Stimulated activated CD4-positive, alpha-beta T cell treated with anti-CD3 and anti-CD28 coated beads, Interleukin-2, amount 100 ng/mL, for 24 hours (primary cell): ENCODE measurements around the gene UBA5.

Source experiments
- DNase-seq, 2 donors: peaks; one replicate each; pipeline ENCODE4 v3.0.0-alpha.2; 2020

UBA5 gene

DNA sequence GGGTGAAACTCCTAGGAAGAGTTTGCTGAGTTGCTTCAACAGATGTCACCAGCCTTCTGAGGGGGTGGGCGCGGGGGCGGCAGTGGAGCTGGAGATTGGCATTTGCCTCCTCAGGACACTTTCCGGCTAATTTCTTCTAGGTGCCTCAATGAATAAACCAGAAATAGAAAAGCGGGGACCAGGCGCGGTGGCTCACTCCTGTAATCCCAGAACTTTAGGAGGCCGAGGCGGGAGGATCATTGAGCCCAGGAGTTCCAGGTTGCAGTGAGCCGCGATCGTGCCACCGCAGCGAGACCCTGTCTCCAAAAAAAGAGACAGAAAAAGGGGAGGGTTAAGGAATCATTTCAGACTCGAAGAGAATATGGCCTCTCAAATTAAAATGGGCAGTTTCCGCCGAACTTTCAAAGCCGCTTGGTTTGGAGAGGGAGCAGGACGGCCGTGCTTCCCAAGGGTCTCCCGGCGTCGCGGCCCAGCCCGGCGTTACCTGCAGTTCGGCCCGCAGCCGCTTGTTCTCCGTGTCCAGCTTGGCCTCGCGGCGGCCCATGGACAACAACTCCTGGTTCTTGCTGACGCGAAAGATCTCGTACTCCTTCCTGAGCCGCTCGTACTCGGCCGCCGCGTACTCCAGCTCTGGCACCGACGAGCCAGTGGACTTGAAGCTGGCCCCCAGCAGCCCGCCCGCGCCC, 61.5 kb downstream of the UBA5 start:
- DNase-seq: peak; percentile 7 to 26

DNA sequence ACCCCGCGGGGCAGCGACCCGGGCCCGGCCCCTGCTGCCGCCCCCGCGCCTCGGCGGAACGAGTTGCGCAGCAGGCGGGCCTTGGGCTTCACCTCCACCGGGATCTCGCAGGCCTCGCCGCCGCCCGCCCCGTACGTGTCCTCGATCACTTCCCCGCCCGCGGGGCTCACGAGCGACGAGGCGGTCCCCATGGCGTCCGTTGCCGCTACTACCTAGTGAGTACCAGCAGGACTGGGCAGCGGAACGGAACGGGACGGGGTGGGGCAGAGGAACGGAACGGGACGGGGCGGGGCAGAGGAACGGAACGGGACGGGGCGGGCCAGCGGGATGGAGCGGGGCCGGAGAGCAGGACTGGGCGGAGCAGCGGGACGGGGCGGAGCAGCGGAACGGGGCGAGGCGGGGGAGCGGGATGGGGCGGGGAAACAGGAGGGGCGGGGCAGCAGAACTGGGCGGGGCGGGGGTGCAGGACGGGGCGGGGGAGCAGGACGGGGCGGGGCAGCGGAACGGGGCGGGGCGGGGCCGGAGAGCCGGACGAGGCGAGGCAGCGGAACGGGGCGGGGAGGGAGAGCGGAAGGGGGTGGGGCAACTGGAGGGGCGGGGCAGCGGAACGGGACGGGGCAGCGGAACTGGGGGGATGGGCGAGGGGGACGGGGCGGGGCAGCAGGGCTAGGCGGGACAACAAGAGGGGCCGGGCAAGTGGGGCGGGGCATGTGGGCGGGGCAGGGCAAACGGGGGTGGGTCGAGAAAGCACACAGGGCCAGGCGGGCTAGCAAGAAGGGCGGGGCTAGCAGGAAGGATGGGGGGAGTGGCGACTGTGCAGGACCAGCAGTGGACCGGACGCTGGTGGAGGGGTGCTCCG, 62.3 kb downstream of the UBA5 start, which contains the start of gene NPHP3:
TSS of gene NPHP3 (minus strand) at position 245 of the 859 bp plus-strand sequence. CDS start at position 191, 54 bp downstream.
- peak; percentile 97 for DNase-seq

DNA sequence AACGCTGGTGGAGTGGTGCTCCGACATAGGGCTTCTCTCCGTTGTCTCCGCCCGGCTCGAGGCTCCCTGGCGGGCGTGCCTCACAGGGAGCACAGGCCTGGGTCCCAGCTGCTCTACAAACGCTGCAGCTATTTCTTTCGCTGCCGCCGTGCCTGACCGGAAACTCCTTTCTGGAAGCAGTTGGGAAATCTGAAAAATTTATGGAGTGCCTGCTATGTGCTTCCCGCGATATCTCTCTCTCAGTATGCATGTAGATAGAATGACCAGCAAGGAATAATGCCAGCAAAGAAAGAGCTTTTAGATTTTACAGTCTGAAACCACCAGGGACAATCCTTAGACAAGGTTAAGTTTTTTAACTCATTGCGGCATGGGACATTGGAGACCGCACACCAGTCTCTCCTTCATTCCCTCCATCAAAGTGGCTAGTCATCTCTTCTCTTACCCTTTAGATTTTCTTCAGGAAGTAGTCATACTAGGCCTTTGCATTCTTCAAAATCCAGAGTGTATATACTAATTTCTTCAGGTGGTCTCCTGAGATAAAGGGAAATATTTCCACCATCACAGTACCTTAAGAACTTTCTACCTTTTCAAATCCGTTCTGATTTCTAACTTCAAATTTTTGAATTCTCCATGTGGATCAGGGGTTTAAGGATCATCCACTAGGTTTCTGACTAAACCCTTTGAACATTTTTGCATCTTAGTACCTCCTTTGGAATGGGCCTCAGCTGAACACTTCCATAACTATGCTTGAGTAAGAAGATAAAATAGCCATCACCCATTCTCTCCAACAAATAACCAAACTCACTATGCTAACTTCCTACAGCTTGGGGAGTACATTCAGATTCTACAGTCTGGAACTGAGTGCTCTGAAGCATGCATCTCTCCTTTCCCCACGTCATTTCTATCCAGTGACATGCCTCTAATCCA, 63.2 kb downstream of the UBA5 start:
- no peak for DNase-seq

DNA sequence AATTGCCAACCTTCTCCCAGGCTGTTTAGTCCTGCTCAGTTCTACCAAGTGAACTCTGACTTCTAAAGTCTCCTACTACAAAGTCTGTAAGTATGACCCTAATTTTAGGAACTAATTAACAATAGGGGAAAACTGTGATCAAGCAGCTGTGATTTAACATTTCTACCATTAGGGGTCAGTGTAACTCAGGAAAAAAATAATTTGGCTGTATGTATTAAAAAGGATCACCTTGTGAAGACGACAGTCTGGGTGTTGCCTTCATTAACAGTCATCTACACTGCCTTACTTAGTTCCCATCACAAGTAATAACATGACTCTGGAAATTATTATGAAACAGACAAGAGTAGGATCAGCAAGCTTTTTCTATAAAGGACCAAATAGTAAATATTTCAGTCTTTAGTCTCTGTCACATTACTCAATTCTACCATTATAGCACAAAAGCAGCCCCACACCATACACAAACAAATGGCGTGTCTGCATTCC, 66.3 kb downstream of the UBA5 start:
- no peak for DNase-seq
